Transverse colon (tissue), 4 donors: ENCODE measurements around the gene GPR15. TPM values are rescaled to one million over a fixed set of nuclear protein-coding genes. Genes with fewer than 3 reads are reported as not detected.

ENCODE experiments used
- DNase-seq: peaks from one replicate; pipeline ENCODE4 v3.0.0-alpha.2; 2019
- H3K27ac ChIP-seq, 4 donors: fragments of 200-600 bp; sonication (generic); 2 replicates each; pipeline ENCODE4 v1.5.1; 2016 to 2018; ENCODE audit warnings: inconsistent platforms in 4 of 4
- H3K27me3 ChIP-seq: fragments of 200-600 bp; sonication (generic); 2 replicates; pipeline ENCODE4 v1.5.1; 2017; ENCODE audit warnings: inconsistent platforms
- H3K36me3 ChIP-seq, 4 donors: fragments of 200-600 bp; sonication (generic); 2 replicates each; pipeline ENCODE4 v1.5.1; 2017 to 2019; ENCODE audit warnings: inconsistent platforms in 4 of 4
- H3K4me1 ChIP-seq, 4 donors: fragments of 200-600 bp; sonication (generic); 2 replicates each; pipeline ENCODE4 v1.5.1; 2017 to 2020; ENCODE audit warnings: inconsistent platforms in 4 of 4
- H3K4me3 ChIP-seq, 4 donors: fragments of 200-600 bp; sonication (generic); 1 replicate in 1 of 4; 2 replicates in 3 of 4; pipeline versions ENCODE4 v1.5.1 to v1.6.1; 2017 to 2019; ENCODE audit warnings: inconsistent platforms in 4 of 4
- H3K9me3 ChIP-seq, 2 donors: fragments of 200-600 bp; sonication (generic); 2 replicates each; pipeline ENCODE4 v1.5.1; 2017 to 2019; ENCODE audit warnings: inconsistent platforms in 2 of 2
- EP300 ChIP-seq: sonication (generic); formaldehyde crosslinking; IDR thresholded peaks from one replicate; pipeline ENCODE4 v1.6.1; 2017; ENCODE audit warnings: antibody characterized with exemption, low read depth
- POLR2A ChIP-seq: fragments of 450-650 bp; IDR thresholded peaks from one replicate; pipeline ENCODE4 v1.6.1; 2016; ENCODE audit warnings: antibody characterized with exemption, mild to moderate bottlenecking, moderate library complexity
- POLR2AphosphoS5 ChIP-seq, 3 donors: sonication (generic); formaldehyde crosslinking; IDR thresholded peaks; one replicate each; pipeline ENCODE4 v1.6.1; 2016; ENCODE audit warnings: antibody characterized with exemption in 3 of 3
- WGBS, 2 donors: methylation state at CpG; one replicate each; pipeline ENCODE4 v1.1.5; 2018; ENCODE audit warnings: low coverage in 1 of 2; 5-methylcytosine and 5-hydroxymethylcytosine counted together
- in situ Hi-C, 4 donors: fragments of 200-750 bp; cut with MboI; loops; one replicate each; pipeline versions ENCODE4 v1.15.0 to v1.15.1; 2017; ENCODE audit warnings: low sequenced_read_pairs in 3 of 4, low pct_ligation_motif_present in 1 of 4, low pct_unique_long_range_greater_than_20kb in 1 of 4
- intact Hi-C: fragments of 100-400 bp; cut with DNase I; formaldehyde crosslinking; loops from one replicate; pipeline ENCODE4 v1.15.1; 2023; ENCODE audit warnings: low total_unique reads
- small RNA-seq, 4 donors: library from RNA; depleted of rRNA; stranded (forward); fragments of <200 nt; gene quantifications; one replicate each; pipeline ENCODE3, GENCODE V24; 2016
- total RNA-seq, 4 donors: library from RNA; depleted of rRNA; stranded (reverse); fragments of >200 nt; gene quantifications; one replicate each; pipeline ENCODE4 v1.1.0, GENCODE V29; 2016
- TF ChIP-seq, protein P1 (sequence below), 5 experiments: fragments of 200-600 bp in 3 of 5; fragments of 450-650 bp in 2 of 5; sonication (generic) in 3 of 5; IDR thresholded peaks; 1 replicate in 2 of 5; 2 replicates in 3 of 5; pipeline ENCODE4 v1.5.1; 2016 to 2017; ENCODE audit warnings: antibody characterized with exemption in 5 of 5, inconsistent platforms in 3 of 5, mild to moderate bottlenecking in 2 of 5, moderate library complexity in 1 of 5

Gene GPR15
- total RNA-seq, 4 donors from 2014 or later, result 0.60 to 11.7 (median 5.5) TPM

GRCh38 chr3:98581474-98581873 is 49.7 kb downstream of the GPR15 start:
- in situ Hi-C loops, result loop anchor here in 2 of 4 donors (10.0 to 25.0 kb wide), 3 partner anchors 67 to 544 kb away; partner anchors contain the start of gene GABRR3 (in 1 of the 2)
- no peak for DNase-seq
- WGBS, 2 donors, result 95 to 100% methylated on average over 1 of the region's 1 CpG

GRCh38 chr3:98582042-98582441 is 50.3 kb downstream of the GPR15 start:
- intact Hi-C loops, result no loop called here
- DNase-seq, result no peak

More at GRCh38 chr3:98581474-98581873, 49.7 kb downstream of the GPR15 start:
- Histone ChIP-seq H3K9me3 (no peaks in the 10 kb centered on the region), H3K36me3 (peaks cover 0 to 26% (median 2%) of the 10 kb centered on the region in 4 donors), H3K27ac (no peak overlapping the region), H3K27me3 (no peaks in the 10 kb centered on the region), H3K4me3 (no peak overlapping the region), H3K4me1 (no peaks in the 10 kb centered on the region)
- TF ChIP-seq, protein P1, sequence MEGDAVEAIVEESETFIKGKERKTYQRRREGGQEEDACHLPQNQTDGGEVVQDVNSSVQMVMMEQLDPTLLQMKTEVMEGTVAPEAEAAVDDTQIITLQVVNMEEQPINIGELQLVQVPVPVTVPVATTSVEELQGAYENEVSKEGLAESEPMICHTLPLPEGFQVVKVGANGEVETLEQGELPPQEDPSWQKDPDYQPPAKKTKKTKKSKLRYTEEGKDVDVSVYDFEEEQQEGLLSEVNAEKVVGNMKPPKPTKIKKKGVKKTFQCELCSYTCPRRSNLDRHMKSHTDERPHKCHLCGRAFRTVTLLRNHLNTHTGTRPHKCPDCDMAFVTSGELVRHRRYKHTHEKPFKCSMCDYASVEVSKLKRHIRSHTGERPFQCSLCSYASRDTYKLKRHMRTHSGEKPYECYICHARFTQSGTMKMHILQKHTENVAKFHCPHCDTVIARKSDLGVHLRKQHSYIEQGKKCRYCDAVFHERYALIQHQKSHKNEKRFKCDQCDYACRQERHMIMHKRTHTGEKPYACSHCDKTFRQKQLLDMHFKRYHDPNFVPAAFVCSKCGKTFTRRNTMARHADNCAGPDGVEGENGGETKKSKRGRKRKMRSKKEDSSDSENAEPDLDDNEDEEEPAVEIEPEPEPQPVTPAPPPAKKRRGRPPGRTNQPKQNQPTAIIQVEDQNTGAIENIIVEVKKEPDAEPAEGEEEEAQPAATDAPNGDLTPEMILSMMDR (IDR thresholded peaks at IDR 0.05), result no peak
- TF ChIP-seq POLR2AphosphoS5 (IDR thresholded peaks at IDR 0.05), result no peak
- TF ChIP-seq EP300, result no peak
- TF ChIP-seq POLR2A, result no peak
- intact Hi-C loops, result no loop called here

GRCh38 chr3:98583766-98584165 is 52.0 kb downstream of the GPR15 start:
- Histone ChIP-seq H3K4me3 (no peak overlapping the region), H3K27ac (no peak overlapping the region), H3K36me3 (peaks cover 0 to 26% (median 2%) of the 10 kb centered on the region in 4 donors), H3K4me1 (no peaks in the 10 kb centered on the region), H3K27me3 (no peaks in the 10 kb centered on the region), H3K9me3 (no peaks in the 10 kb centered on the region)
- TF ChIP-seq POLR2A, result no peak
- TF ChIP-seq, protein P1 (IDR thresholded peaks at IDR 0.05), result no peak
- TF ChIP-seq POLR2AphosphoS5 (IDR thresholded peaks at IDR 0.05), result no peak
- in situ Hi-C loops (loop anchor here in 2 of 4 donors (10.0 to 25.0 kb wide), 3 partner anchors 69 to 546 kb away; partner anchors contain the start of gene GABRR3 (in 1 of the 2)), intact Hi-C loops (no loop called here)
- DNase-seq, result no peak
- WGBS, 2 donors, result 90 to 92% methylated on average over 4 of the region's 4 CpGs

More at GRCh38 chr3:98582042-98582441, 50.3 kb downstream of the GPR15 start:
- 95 to 100% methylated on average over 1 of the region's 1 CpG for WGBS, 2 donors
- in situ Hi-C loops, result loop anchor here in 2 of 4 donors (10.0 to 25.0 kb wide), 3 partner anchors 67 to 545 kb away; partner anchors contain the start of gene GABRR3 (in 1 of the 2)
- H3K27me3 ChIP-seq, result no peaks in the 10 kb centered on the region
- H3K9me3 ChIP-seq, result no peaks in the 10 kb centered on the region
- peaks cover 0 to 26% (median 2%) of the 10 kb centered on the region in 4 donors for H3K36me3 ChIP-seq
- H3K4me1 ChIP-seq, result no peaks in the 10 kb centered on the region
- H3K4me3 ChIP-seq, result no peak overlapping the region
- no peak overlapping the region for H3K27ac ChIP-seq
- TF ChIP-seq, protein P1 (IDR thresholded peaks at IDR 0.05), result no peak
- TF ChIP-seq POLR2A (no peak), POLR2AphosphoS5 (IDR thresholded peaks at IDR 0.05) (no peak)

Small RNA genes within 50 kb of the gene (small RNA-seq; reads per million reads assigned to genes)
- gene RPL38P4, result 0 reads per million in 4 donors

Other genes with a start within 250 kb of the GPR15 start
- gene OR5H2, start 249.5 kb upstream of the GPR15 start, total RNA-seq, result not detected
- gene OR5K4, start 178.1 kb upstream of the GPR15 start, total RNA-seq, result not detected
- gene OR5K3, start 141.3 kb upstream of the GPR15 start, total RNA-seq, result not detected
- gene OR5K1, start 68.8 kb upstream of the GPR15 start, total RNA-seq, result not detected
- not detected for gene OR5K2, start 34.3 kb upstream of the GPR15 start, total RNA-seq
- gene CLDND1, start 9.1 kb upstream of the GPR15 start, total RNA-seq, result 100 to 1,000 TPM; 105 to 202 (median 162) TPM
- 10 to 100 TPM; 17.9 to 30.7 (median 26.3) TPM for gene CPOX, start 61.6 kb downstream of the GPR15 start, total RNA-seq
- gene ST3GAL6, start 231.4 kb downstream of the GPR15 start, total RNA-seq, result 1 to 10 TPM; 2.2 to 9.7 (median 2.6) TPM